HepG2 (cell line): Measurements from ENCODE around the gene EGR1. TPM values are rescaled to one million over a fixed set of nuclear protein-coding genes. Genes with fewer than 3 reads are reported as not detected.

Experiments
- ARID4A ChIP-seq: sonication (generic); formaldehyde crosslinking; IDR thresholded peaks from 2 replicates; pipeline ENCODE4 v1.5.0; 2020; ENCODE audit warnings: mild to moderate bottlenecking, missing genetic modification reagents, borderline replicate concordance
- ATF1 ChIP-seq: IDR thresholded peaks from 2 replicates; pipeline ENCODE4 v1.6.1; 2016; ENCODE audit warnings: mild to moderate bottlenecking, control low read depth
- FLYWCH1 ChIP-seq: sonication (generic); formaldehyde crosslinking; IDR thresholded peaks from 2 replicates; pipeline ENCODE4 v1.8.1; 2023; ENCODE audit warnings: mild to moderate bottlenecking, missing genetic modification reagents
- KDM5B ChIP-seq: sonication (generic); formaldehyde crosslinking; IDR thresholded peaks from 2 replicates; pipeline ENCODE4 v1.4.0; 2020; ENCODE audit warnings: missing genetic modification reagents, mild to moderate bottlenecking, borderline replicate concordance
- PAXIP1 ChIP-seq: sonication (generic); formaldehyde crosslinking; conservative IDR thresholded peaks from 2 replicates; pipeline ENCODE4 v1.4.0; 2020; ENCODE audit warnings: mild to moderate bottlenecking, missing genetic modification reagents, moderate library complexity
- XRCC5 ChIP-seq: fragments of 200-400 bp; formaldehyde crosslinking; optimal IDR thresholded peaks from 2 replicates; pipeline ENCODE3; 2017; ENCODE audit warnings: mild to moderate bottlenecking, low read length
- ZBTB40 ChIP-seq, 2 experiments: fragments of 450-650 bp in 1 of 2; sonication (generic) in 1 of 2; formaldehyde crosslinking in 1 of 2; IDR thresholded peaks; 2 replicates each; pipeline versions ENCODE4 v1.6.1 to v1.8.0; 2016 to 2022; ENCODE audit warnings: antibody characterized with exemption in 1 of 2, mild to moderate bottlenecking in 1 of 2, missing genetic modification reagents in 1 of 2
- ZMYM4 ChIP-seq: sonication (generic); formaldehyde crosslinking; IDR thresholded peaks from 2 replicates; pipeline ENCODE4 v1.8.1; 2023; ENCODE audit warnings: mild to moderate bottlenecking, missing genetic modification reagents
- ZNF761 ChIP-seq: sonication (generic); formaldehyde crosslinking; conservative IDR thresholded peaks from 2 replicates; pipeline ENCODE4 v1.4.0; 2020; ENCODE audit warnings: mild to moderate bottlenecking, missing genetic modification reagents
- polyA plus RNA-seq, 8 experiments: library from polyadenylated mRNA; depleted of rRNA in 3 of 8; stranded (reverse) in 7 of 8; unstranded in 1 of 8; fragments of >200 nt; fragmentation: Illumina TruSeq in 4 of 8; extraction: Trizol in 4 of 8; gene quantifications; 2 replicates each; pipeline versions ENCODE4 v1.2.1 to v1.2.3, GENCODE V29; 2011 to 2016; ENCODE audit warnings: low read depth in 4 of 8, missing spikeins in 1 of 8, mixed read lengths in 1 of 8; ENCODE audit not compliant: insufficient read depth in 1 of 8
- total RNA-seq, 5 experiments: library from RNA; depleted of rRNA; stranded (reverse); fragments of >200 nt; fragmentation: Illumina TruSeq; extraction: Trizol; gene quantifications; 2 replicates each; pipeline ENCODE4 v1.2.3, GENCODE V29; 2016; ENCODE audit warnings: low read depth in 1 of 5

EGR1 gene
- total and polyA plus RNA-seq, 2 of the 13 experiments (the other 11 are each of a cell fraction or from before 2014, with no cell fraction given), result 4.1 to 4.5 TPM

GRCh38 chr5:138464388-138465260, 655 bp upstream of the EGR1 start (continued):
- TF ChIP-seq ZBTB40 (IDR thresholded peaks at IDR 0.05) (no peak), ZBTB40 (CRISPR knock-in tag; IDR thresholded peaks at IDR 0.05) (peak; percentile 10), FLYWCH1 (CRISPR knock-in tag) (no peak), ZMYM4 (CRISPR knock-in tag) (peak; percentile 54), XRCC5 (peak; percentile 38), ARID4A (CRISPR knock-in tag) (peak; percentile 61), PAXIP1 (CRISPR knock-in tag) (peak; percentile 65; the same call in 1 of the 2 replicates), KDM5B (CRISPR knock-in tag) (peak; percentile 33; the same call in 1 of the 2 replicates), ZNF761 (0 out of 2 replicates have a peak, but pooled peaks have one; percentile 14), ATF1 (CRISPR knock-in tag) (no peak)
